ENCODE data around the gene METTL25B.

METTL25B gene

GRCh38 chr1:156727926-156728598 is at the start of gene METTL25B:
METTL25B (plus strand) TSS chr1:156728469; CDS start chr1:156729105, 636 bp downstream.
- no peak for TF ChIP-seq CTCF (IDR thresholded peaks at IDR 0.05; ENCODE audit: low read depth, low read length, missing control alignments)
- peak; percentile 65 for DNase-seq (ENCODE audit: low read depth)
- peak within 1 kb of the TSS; percentile 100 for H3K4me3 ChIP-seq (ENCODE audit: low read depth, low read length)

- no peak for TF ChIP-seq CTCF (IDR thresholded peaks at IDR 0.05; ENCODE audit: low read depth, low read length, missing control alignments)
- H3K4me3 ChIP-seq (ENCODE audit: low read depth, low read length) = no peak overlapping the region
- no peak for DNase-seq (ENCODE audit: low read depth)
These were observed 48.2 kb upstream of the METTL25B start for GRCh38 chr1:156680056-156680455.

- no peak overlapping the region for H3K4me3 ChIP-seq (ENCODE audit: low read depth, low read length)
- no peak for DNase-seq (ENCODE audit: low read depth)
- TF ChIP-seq CTCF (IDR thresholded peaks at IDR 0.05; ENCODE audit: low read depth, low read length, missing control alignments) = no peak
These were observed 46.9 kb upstream of the METTL25B start for GRCh38 chr1:156681196-156681960.

GRCh38 chr1:156682166-156682890 is 45.9 kb upstream of the METTL25B start:
- no peak for TF ChIP-seq CTCF (IDR thresholded peaks at IDR 0.05; ENCODE audit: low read depth, low read length, missing control alignments)
- no peak overlapping the region for H3K4me3 ChIP-seq (ENCODE audit: low read depth, low read length)
- no peak for DNase-seq (ENCODE audit: low read depth)

- DNase-seq (ENCODE audit: low read depth) = no peak
- H3K4me3 ChIP-seq (ENCODE audit: low read depth, low read length) = no peak overlapping the region
- TF ChIP-seq CTCF (IDR thresholded peaks at IDR 0.05; ENCODE audit: low read depth, low read length, missing control alignments) = no peak
These were observed 44.0 kb upstream of the METTL25B start for GRCh38 chr1:156684227-156684782.

- H3K4me3 ChIP-seq (ENCODE audit: low read depth, low read length) = no peak overlapping the region
- peak; percentile 15 for DNase-seq (ENCODE audit: low read depth)
- peak; percentile 96 for TF ChIP-seq CTCF (IDR thresholded peaks at IDR 0.05; ENCODE audit: low read depth, low read length, missing control alignments)
These were observed 39.0 kb upstream of the METTL25B start for GRCh38 chr1:156689035-156689952.
